ENCODE results near the gene VAMP5. TPM values are rescaled to one million over a fixed set of nuclear protein-coding genes. Genes with fewer than 3 reads are reported as not detected.

The VAMP5 gene
- total RNA-seq, 1 experiment from 2014 or later = 1.9 TPM

GRCh38 chr2:85594715-85595300, 10.6 kb downstream of the VAMP5 start:
- peak overlapping the region; percentile 82 for H3K9ac ChIP-seq (ENCODE audit: low read length)
- ATAC-seq (no peak; the same call in 1 of the 2 replicates), DNase-seq (ENCODE audit: low read depth, low spot score) (no peak)
- no peaks in the 10 kb centered on the region for H3K27me3 ChIP-seq (ENCODE audit: insufficient read depth, low read length)
- peak overlapping the region; percentile 86 to 95 for H3K4me3 ChIP-seq (replicated peaks in 1 of 2; ENCODE audit: low read depth in 1 of 2, low read length in 2 of 2)
- ChIA-PET CTCF (no interaction called here), RAD21 (ENCODE audit: low non-redundant PET in 1 of 2, low total read pairs in 2 of 2, uncharacterized antibody in 2 of 2, unreplicated experiment in 2 of 2) (interaction anchor here in 1 of 2 experiments (0.6 kb wide), 2 partner anchors 148 to 487 kb away, joined by 3 read pairs; no protein-coding TSS in a partner anchor), POLR2A (interaction anchor here (0.8 to 1.5 kb wide), 13 partner anchors 8 to 240 kb away, joined by 3 to 9 read pairs (median 3); partner anchors contain the start of genes C2orf68, ELMOD3, RETSAT and TMEM150A)
- BruUV-seq (replicated peaks) = TSS peak; percentile 91
- intact Hi-C loops (cut with micrococcal nuclease) = no loop called here
- peak overlapping the region; percentile 90 for H3K4me2 ChIP-seq (ENCODE audit: low read length)
- peaks cover 18% of the 10 kb centered on the region for H3K79me2 ChIP-seq (ENCODE audit: insufficient read depth, low read length)
- H3K9me3 ChIP-seq (ENCODE audit: control insufficient read depth in 1 of 2, insufficient read depth in 1 of 2, low read depth in 1 of 2, low read length in 2 of 2) = no peaks in the 10 kb centered on the region
- TF ChIP-seq TCF7L2 (IDR thresholded peaks at IDR 0.05; ENCODE audit: borderline replicate concordance, extremely low read depth, insufficient read depth, insufficient read length) = no peak
- TF ChIP-seq ELF1 (IDR thresholded peaks at IDR 0.05; ENCODE audit: borderline replicate concordance, low read depth) = no peak
- no peak for TF ChIP-seq POLR2AphosphoS5 (IDR thresholded peaks at IDR 0.05; ENCODE audit: low read depth, low read length)
- TF ChIP-seq ZFX (IDR thresholded peaks at IDR 0.05) = no peak
- no peak for TF ChIP-seq ZNF274 (IDR thresholded peaks at IDR 0.05; ENCODE audit: low read depth, low read length)
- no peak for TF ChIP-seq POLR2A (IDR thresholded peaks at IDR 0.05; ENCODE audit: borderline replicate concordance, extremely low read depth, insufficient read depth, insufficient read length)
- no peak for TF ChIP-seq JUND (IDR thresholded peaks at IDR 0.05)
- TF ChIP-seq RAD21 (IDR thresholded peaks at IDR 0.05; ENCODE audit: low read depth) = no peak
- TF ChIP-seq MAX (IDR thresholded peaks at IDR 0.05) = no peak
- TF ChIP-seq CTCF (IDR thresholded peaks at IDR 0.05 in 2 of 3, conservative IDR thresholded peaks at IDR 0.05 in 1 of 3; ENCODE audit: borderline replicate concordance in 1 of 3, insufficient read depth in 1 of 3, low read depth in 2 of 3, low read length in 2 of 3) = no peak
- no peaks in the 10 kb centered on the region for H3K9me2 ChIP-seq (ENCODE audit: insufficient read depth)
- no peaks in the 10 kb centered on the region for H4K20me1 ChIP-seq (ENCODE audit: insufficient read depth)
- no peak overlapping the region for H2AFZ ChIP-seq (ENCODE audit: low read depth, low read length, poor library complexity, severe bottlenecking)
- H3K27ac ChIP-seq (ENCODE audit: low read depth, low read length) = peak overlapping the region; percentile 72
- peaks cover 8 to 28% of the 10 kb centered on the region in 2 experiments; a peak in 3 of 4 replicates for H3K4me1 ChIP-seq (ENCODE audit: control insufficient read depth in 1 of 2, insufficient read depth in 2 of 2, low read length in 2 of 2)
- peaks cover 4 to 5% of the 10 kb centered on the region in 2 experiments; a peak in 3 of 4 replicates for H3K36me3 ChIP-seq (ENCODE audit: control insufficient read depth in 1 of 2, insufficient read depth in 2 of 2, low read length in 2 of 2)

All from HCT116 (cell line).